ENCODE data around the gene FLNB. TPM values are rescaled to one million over a fixed set of nuclear protein-coding genes. Genes with fewer than 3 reads are reported as not detected.

Gene FLNB
- total RNA-seq, 1 donor from 2014 or later, result 80.9 TPM

GRCh38 chr3:58072052-58072762 is 64.0 kb downstream of the FLNB start:
- peaks cover 0 to under 1% (median 0%) of the 10 kb centered on the region in 3 donors for H3K36me3 ChIP-seq (ENCODE audit: control insufficient read depth in 3 of 3, insufficient read depth in 3 of 3, low read length in 3 of 3)
- no peak overlapping the region for H3K4me3 ChIP-seq (ENCODE audit: low read length in 3 of 3)
- H3K9me3 ChIP-seq (ENCODE audit: control insufficient read depth in 3 of 3, low read length in 3 of 3), result no peaks in the 10 kb centered on the region
- H3K4me1 ChIP-seq (ENCODE audit: control insufficient read depth in 3 of 3, insufficient read depth in 3 of 3, low read length in 3 of 3), result peaks cover 0 to 21% (median 3%) of the 10 kb centered on the region in 3 donors
- no peak overlapping the region for H3K27ac ChIP-seq (ENCODE audit: low read depth, low read length)
- no peak overlapping the region for H3K9ac ChIP-seq (ENCODE audit: low read depth in 1 of 3, low read length in 3 of 3)
- no peaks in the 10 kb centered on the region for H3K27me3 ChIP-seq (ENCODE audit: control insufficient read depth in 3 of 3, insufficient read depth in 3 of 3, low read length in 3 of 3)

- no peak overlapping the region for H3K27ac ChIP-seq (ENCODE audit: low read depth, low read length)
- H3K9ac ChIP-seq (ENCODE audit: low read depth in 1 of 3, low read length in 3 of 3), result no peak overlapping the region
- peaks cover 0 to 21% (median 3%) of the 10 kb centered on the region in 3 donors for H3K4me1 ChIP-seq (ENCODE audit: control insufficient read depth in 3 of 3, insufficient read depth in 3 of 3, low read length in 3 of 3)
- H3K27me3 ChIP-seq (ENCODE audit: control insufficient read depth in 3 of 3, insufficient read depth in 3 of 3, low read length in 3 of 3), result no peaks in the 10 kb centered on the region
- H3K36me3 ChIP-seq (ENCODE audit: control insufficient read depth in 3 of 3, insufficient read depth in 3 of 3, low read length in 3 of 3), result peaks cover 0 to 2% (median 0%) of the 10 kb centered on the region in 3 donors
- H3K4me3 ChIP-seq (ENCODE audit: low read length in 3 of 3), result no peak overlapping the region
- no peaks in the 10 kb centered on the region for H3K9me3 ChIP-seq (ENCODE audit: control insufficient read depth in 3 of 3, low read length in 3 of 3)
These were observed 64.5 kb downstream of the FLNB start for GRCh38 chr3:58072763-58073130.

- Histone ChIP-seq H3K27me3 (ENCODE audit: control insufficient read depth in 3 of 3, insufficient read depth in 3 of 3, low read length in 3 of 3) (no peaks in the 10 kb centered on the region), H3K27ac (ENCODE audit: low read depth, low read length) (peak overlapping the region; percentile 38), H3K4me3 (ENCODE audit: low read length in 3 of 3) (no peak overlapping the region), H3K9me3 (ENCODE audit: control insufficient read depth in 3 of 3, low read length in 3 of 3) (no peaks in the 10 kb centered on the region), H3K4me1 (ENCODE audit: control insufficient read depth in 3 of 3, insufficient read depth in 3 of 3, low read length in 3 of 3) (peaks cover 0 to 18% (median 3%) of the 10 kb centered on the region in 3 donors), H3K36me3 (ENCODE audit: control insufficient read depth in 3 of 3, insufficient read depth in 3 of 3, low read length in 3 of 3) (peaks cover 0 to 2% (median 0%) of the 10 kb centered on the region in 3 donors), H3K9ac (ENCODE audit: low read depth in 1 of 3, low read length in 3 of 3) (no peak overlapping the region)
These were observed 65.3 kb downstream of the FLNB start for GRCh38 chr3:58073301-58074108.

GRCh38 chr3:58074116-58074715 is 66.0 kb downstream of the FLNB start:
- peaks cover 0 to 18% (median 3%) of the 10 kb centered on the region in 3 donors for H3K4me1 ChIP-seq (ENCODE audit: control insufficient read depth in 3 of 3, insufficient read depth in 3 of 3, low read length in 3 of 3)
- H3K27me3 ChIP-seq (ENCODE audit: control insufficient read depth in 3 of 3, insufficient read depth in 3 of 3, low read length in 3 of 3), result no peaks in the 10 kb centered on the region
- no peak overlapping the region for H3K4me3 ChIP-seq (ENCODE audit: low read length in 3 of 3)
- no peaks in the 10 kb centered on the region for H3K9me3 ChIP-seq (ENCODE audit: control insufficient read depth in 3 of 3, low read length in 3 of 3)
- peaks cover 0 to 3% (median 2%) of the 10 kb centered on the region in 3 donors for H3K36me3 ChIP-seq (ENCODE audit: control insufficient read depth in 3 of 3, insufficient read depth in 3 of 3, low read length in 3 of 3)
- no peak overlapping the region for H3K9ac ChIP-seq (ENCODE audit: low read depth in 1 of 3, low read length in 3 of 3)
- peak overlapping the region; percentile 38 for H3K27ac ChIP-seq (ENCODE audit: low read depth, low read length)

- Histone ChIP-seq H3K4me1 (ENCODE audit: control insufficient read depth in 3 of 3, insufficient read depth in 3 of 3, low read length in 3 of 3) (peaks cover 0 to 18% (median 3%) of the 10 kb centered on the region in 3 donors), H3K9me3 (ENCODE audit: control insufficient read depth in 3 of 3, low read length in 3 of 3) (no peaks in the 10 kb centered on the region), H3K27me3 (ENCODE audit: control insufficient read depth in 3 of 3, insufficient read depth in 3 of 3, low read length in 3 of 3) (no peaks in the 10 kb centered on the region), H3K4me3 (ENCODE audit: low read length in 3 of 3) (no peak overlapping the region), H3K27ac (ENCODE audit: low read depth, low read length) (no peak overlapping the region), H3K9ac (ENCODE audit: low read depth in 1 of 3, low read length in 3 of 3) (no peak overlapping the region), H3K36me3 (ENCODE audit: control insufficient read depth in 3 of 3, insufficient read depth in 3 of 3, low read length in 3 of 3) (peaks cover 0 to 9% (median 2%) of the 10 kb centered on the region in 3 donors)
These were observed 66.8 kb downstream of the FLNB start for GRCh38 chr3:58074997-58075396.

- no peak overlapping the region for H3K9ac ChIP-seq (ENCODE audit: low read depth in 1 of 3, low read length in 3 of 3)
- H3K4me3 ChIP-seq (ENCODE audit: low read length in 3 of 3), result no peak overlapping the region
- H3K4me1 ChIP-seq (ENCODE audit: control insufficient read depth in 3 of 3, insufficient read depth in 3 of 3, low read length in 3 of 3), result peaks cover 0 to 17% (median 0%) of the 10 kb centered on the region in 3 donors
- peaks cover 0 to 12% (median 2%) of the 10 kb centered on the region in 3 donors for H3K36me3 ChIP-seq (ENCODE audit: control insufficient read depth in 3 of 3, insufficient read depth in 3 of 3, low read length in 3 of 3)
- no peak overlapping the region for H3K27ac ChIP-seq (ENCODE audit: low read depth, low read length)
- no peaks in the 10 kb centered on the region for H3K9me3 ChIP-seq (ENCODE audit: control insufficient read depth in 3 of 3, low read length in 3 of 3)
- no peaks in the 10 kb centered on the region for H3K27me3 ChIP-seq (ENCODE audit: control insufficient read depth in 3 of 3, insufficient read depth in 3 of 3, low read length in 3 of 3)
These were observed 69.5 kb downstream of the FLNB start for GRCh38 chr3:58077596-58078285.

GRCh38 chr3:58078610-58079009 is 70.4 kb downstream of the FLNB start:
- no peak overlapping the region for H3K27ac ChIP-seq (ENCODE audit: low read depth, low read length)

GRCh38 chr3:58079773-58080172 is 71.6 kb downstream of the FLNB start:
- Histone ChIP-seq H3K27ac (ENCODE audit: low read depth, low read length) (no peak overlapping the region), H3K9ac (ENCODE audit: low read depth in 1 of 3, low read length in 3 of 3) (no peak overlapping the region), H3K4me1 (ENCODE audit: control insufficient read depth in 3 of 3, insufficient read depth in 3 of 3, low read length in 3 of 3) (peaks cover 0 to 6% (median 4%) of the 10 kb centered on the region in 3 donors), H3K27me3 (ENCODE audit: control insufficient read depth in 3 of 3, insufficient read depth in 3 of 3, low read length in 3 of 3) (no peaks in the 10 kb centered on the region), H3K36me3 (ENCODE audit: control insufficient read depth in 3 of 3, insufficient read depth in 3 of 3, low read length in 3 of 3) (peaks cover 0 to 12% (median 2%) of the 10 kb centered on the region in 3 donors), H3K4me3 (ENCODE audit: low read length in 3 of 3) (no peak overlapping the region), H3K9me3 (ENCODE audit: control insufficient read depth in 3 of 3, low read length in 3 of 3) (no peaks in the 10 kb centered on the region)

More at GRCh38 chr3:58078610-58079009, 70.4 kb downstream of the FLNB start:
- Histone ChIP-seq H3K4me1 (ENCODE audit: control insufficient read depth in 3 of 3, insufficient read depth in 3 of 3, low read length in 3 of 3) (peaks cover 0 to 11% (median 3%) of the 10 kb centered on the region in 3 donors), H3K9me3 (ENCODE audit: control insufficient read depth in 3 of 3, low read length in 3 of 3) (no peaks in the 10 kb centered on the region), H3K27me3 (ENCODE audit: control insufficient read depth in 3 of 3, insufficient read depth in 3 of 3, low read length in 3 of 3) (no peaks in the 10 kb centered on the region), H3K36me3 (ENCODE audit: control insufficient read depth in 3 of 3, insufficient read depth in 3 of 3, low read length in 3 of 3) (peaks cover 0 to 12% (median 2%) of the 10 kb centered on the region in 3 donors), H3K9ac (ENCODE audit: low read depth in 1 of 3, low read length in 3 of 3) (no peak overlapping the region), H3K4me3 (ENCODE audit: low read length in 3 of 3) (no peak overlapping the region)

- Histone ChIP-seq H3K36me3 (ENCODE audit: control insufficient read depth in 3 of 3, insufficient read depth in 3 of 3, low read length in 3 of 3) (peaks cover 0 to 12% (median 2%) of the 10 kb centered on the region in 3 donors), H3K9me3 (ENCODE audit: control insufficient read depth in 3 of 3, low read length in 3 of 3) (no peaks in the 10 kb centered on the region), H3K9ac (ENCODE audit: low read depth in 1 of 3, low read length in 3 of 3) (no peak overlapping the region), H3K4me3 (ENCODE audit: low read length in 3 of 3) (no peak overlapping the region), H3K27me3 (ENCODE audit: control insufficient read depth in 3 of 3, insufficient read depth in 3 of 3, low read length in 3 of 3) (no peaks in the 10 kb centered on the region), H3K27ac (ENCODE audit: low read depth, low read length) (no peak overlapping the region), H3K4me1 (ENCODE audit: control insufficient read depth in 3 of 3, insufficient read depth in 3 of 3, low read length in 3 of 3) (peaks cover 0 to 6% (median 4%) of the 10 kb centered on the region in 3 donors)
These were observed 73.8 kb downstream of the FLNB start for GRCh38 chr3:58082047-58082446.

Data from skeletal muscle tissue (tissue), 4 donors.